ENCODE results near the gene VSIG8. TPM values are rescaled to one million over a fixed set of nuclear protein-coding genes. Genes with fewer than 3 reads are reported as not detected.

The VSIG8 gene, protein sequence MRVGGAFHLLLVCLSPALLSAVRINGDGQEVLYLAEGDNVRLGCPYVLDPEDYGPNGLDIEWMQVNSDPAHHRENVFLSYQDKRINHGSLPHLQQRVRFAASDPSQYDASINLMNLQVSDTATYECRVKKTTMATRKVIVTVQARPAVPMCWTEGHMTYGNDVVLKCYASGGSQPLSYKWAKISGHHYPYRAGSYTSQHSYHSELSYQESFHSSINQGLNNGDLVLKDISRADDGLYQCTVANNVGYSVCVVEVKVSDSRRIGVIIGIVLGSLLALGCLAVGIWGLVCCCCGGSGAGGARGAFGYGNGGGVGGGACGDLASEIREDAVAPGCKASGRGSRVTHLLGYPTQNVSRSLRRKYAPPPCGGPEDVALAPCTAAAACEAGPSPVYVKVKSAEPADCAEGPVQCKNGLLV
- total RNA-seq = 0.07 TPM in 1 of 2 replicates, not detected in the other

DNA sequence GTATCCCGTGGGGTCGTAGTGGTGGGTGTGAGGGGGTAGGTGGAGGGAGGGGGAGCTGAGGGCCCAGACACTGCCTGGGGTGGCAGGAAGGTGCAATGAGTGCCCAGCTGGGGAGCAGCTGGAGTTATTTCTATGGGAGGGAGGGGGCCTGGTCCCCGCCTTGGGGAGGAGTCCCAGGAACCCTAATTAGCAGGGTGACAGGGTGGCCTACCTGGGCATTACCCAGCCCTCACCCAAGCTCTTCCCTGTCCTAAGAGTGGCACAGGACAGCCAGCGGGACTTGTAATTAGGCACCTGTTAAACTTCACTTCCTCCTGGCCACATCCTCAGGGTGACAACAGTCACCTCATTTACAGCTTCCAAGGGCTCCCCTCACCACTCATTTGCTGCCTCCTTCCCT lies at the start of gene VSIG8:
Gene VSIG8 (minus strand): TSS at position 101 of the 400 bp plus-strand sequence. CDS start 136 bp downstream, outside the sequence.

DNA sequence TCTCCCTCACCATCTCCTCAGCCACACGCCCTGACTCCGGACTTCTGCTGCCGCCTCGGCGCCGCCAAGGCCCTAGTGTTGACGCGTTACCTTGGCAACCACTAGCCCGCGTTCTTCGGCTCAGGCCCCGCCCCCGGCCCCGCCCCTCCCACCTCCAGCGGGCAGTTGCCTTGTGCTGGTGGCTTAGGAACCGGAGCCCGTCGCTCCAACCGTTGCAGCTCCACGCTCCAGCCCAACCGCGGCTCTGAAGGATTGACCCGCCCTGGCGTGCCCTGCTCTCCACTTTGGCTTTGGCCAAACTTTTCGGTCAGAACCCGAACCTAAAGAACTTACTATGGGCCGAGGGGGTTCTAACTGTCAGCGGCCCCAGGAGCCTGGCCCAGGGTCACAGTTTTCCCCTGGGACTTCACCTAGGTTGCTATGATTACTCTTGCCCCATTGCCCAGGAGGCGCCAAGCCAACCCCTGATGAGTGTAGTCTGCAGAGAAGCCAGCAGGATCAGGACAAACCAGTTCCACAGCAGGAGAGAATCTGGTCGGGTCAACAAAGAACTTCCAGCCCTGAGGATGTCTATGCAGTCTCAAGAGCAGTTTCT lies 37.7 kb upstream of the VSIG8 start, which contains the start of gene CFAP45:
Gene CFAP45 (minus strand): TSS at position 80 of the 595 bp plus-strand sequence. CDS start 67 bp downstream, at position 13.

DNA sequence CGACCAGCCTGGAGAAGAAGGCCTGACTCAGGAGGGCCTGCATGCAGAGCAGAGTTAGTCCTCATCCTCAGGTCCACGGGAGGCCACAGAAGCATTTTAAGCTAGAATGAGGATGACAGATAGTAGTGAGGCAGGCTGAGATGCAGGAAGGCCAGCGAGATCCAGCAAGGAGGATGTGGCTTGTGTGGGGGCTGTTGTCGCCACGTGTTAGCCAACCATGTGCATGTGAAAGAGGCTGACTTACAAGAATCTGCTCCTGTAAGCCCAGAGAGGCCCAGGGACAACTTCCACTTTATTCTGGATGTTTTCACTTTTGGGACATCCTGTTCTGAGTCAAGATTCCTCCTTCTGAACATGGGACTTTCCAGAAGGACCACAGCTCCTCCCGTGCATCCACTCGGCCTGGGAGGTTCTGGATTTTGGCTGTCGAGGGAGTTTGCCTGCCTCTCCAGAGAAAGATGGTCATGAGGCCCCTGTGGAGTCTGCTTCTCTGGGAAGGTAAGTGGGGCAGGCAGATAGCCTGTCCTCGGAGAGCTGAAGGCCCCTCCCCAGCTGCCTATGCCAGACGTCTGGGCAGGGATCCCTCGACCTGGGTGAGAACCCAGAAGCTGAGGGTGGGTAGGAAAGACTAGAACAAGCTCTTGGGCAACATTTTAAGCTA lies 35.9 kb downstream of the VSIG8 start, which contains the start of gene SLAMF8:
Gene SLAMF8 (plus strand): TSS at position 433 of the 661 bp plus-strand sequence. CDS start 26 bp downstream, at position 459.

Other genes with a start within 250 kb of the VSIG8 start
- not detected in 2 replicates for gene CRP, start 148.1 kb downstream of the VSIG8 start, total RNA-seq
- gene DUSP23, start 81.7 kb downstream of the VSIG8 start, total RNA-seq = 11.3 and 14.6 TPM in 2 replicates
- not detected in 2 replicates for gene FCRL6, start 60.3 kb downstream of the VSIG8 start, total RNA-seq
- gene SLAMF8, start 35.8 kb downstream of the VSIG8 start, total RNA-seq = not detected in 2 replicates
- 0.39 and 0.73 TPM in 2 replicates for gene CFAP45, start 37.5 kb upstream of the VSIG8 start, total RNA-seq
- gene TAGLN2, start 62.9 kb upstream of the VSIG8 start, total RNA-seq = 326 and 427 TPM in 2 replicates
- gene IGSF9, start 83.0 kb upstream of the VSIG8 start, total RNA-seq = 0.36 TPM in 1 of 2 replicates, not detected in the other
- 0.26 and 0.59 TPM in 2 replicates for gene SLAMF9, start 91.6 kb upstream of the VSIG8 start, total RNA-seq
- 5.5 and 5.7 TPM in 2 replicates for gene PIGM, start 169.3 kb upstream of the VSIG8 start, total RNA-seq
- gene KCNJ10, start 207.5 kb upstream of the VSIG8 start, total RNA-seq = not detected in 2 replicates
- gene KCNJ9, start 218.9 kb upstream of the VSIG8 start, total RNA-seq = under 0.01 TPM in 1 of 2 replicates, not detected in the other
- 69.9 and 91.7 TPM in 2 replicates for gene IGSF8, start 236.0 kb upstream of the VSIG8 start, total RNA-seq